IMR-90 (cell line): Measurements from ENCODE around the gene DNM1. TPM values are rescaled to one million over a fixed set of nuclear protein-coding genes. Genes with fewer than 3 reads are reported as not detected.

Experiments
- ATAC-seq: fragments of 200-7000 bp; cut with Tn5 transposase; 2 replicates; pipeline ENCODE4 v1.9.1; 2020; ENCODE audit warnings: low read depth, mild to moderate bottlenecking, moderate library complexity
- BruUV-seq: library from RNA; stranded (reverse); fragments of 400-500 nt; replicated peaks from 2 replicates; lab custom pipeline; 2021; lab: Mats Ljungman, UMichigan
- CTCF ChIA-PET: fragments of 300-600 bp; formaldehyde crosslinking; extraction: SDS; loops from one replicate; lab custom pipeline; 2021; ENCODE audit warnings: antibody characterized with exemption; lab: Yijun Ruan, JAX
- POLR2A ChIA-PET: fragments of 300-600 bp; sonication (Branson Sonifier 250); formaldehyde crosslinking; loops from one replicate; lab custom pipeline; 2022; ENCODE audit warnings: antibody characterized with exemption; ENCODE audit not compliant: unreplicated experiment; lab: Charles Lee
- DNase-seq: peaks from one replicate; pipeline ENCODE4 v3.0.0; 2013
- H2AFZ ChIP-seq: replicated peaks from 2 replicates; pipeline ENCODE3; 2013; ENCODE audit warnings: low read length, mild to moderate bottlenecking; ENCODE audit not compliant: poor library complexity
- H2AK5ac ChIP-seq: 2 replicates; pipeline ENCODE4 v1.6.1; 2013; ENCODE audit warnings: low read depth, low read length, inconsistent platforms
- H2AK9ac ChIP-seq: replicated peaks from 2 replicates; pipeline ENCODE3; 2013; ENCODE audit warnings: mild to moderate bottlenecking, low read depth, low read length, moderate library complexity; ENCODE audit not compliant: poor library complexity
- H2BK120ac ChIP-seq: 2 replicates; pipeline ENCODE4 v1.6.1; 2013; ENCODE audit warnings: low read depth, low read length, inconsistent platforms
- H2BK15ac ChIP-seq: 3 replicates; pipeline ENCODE4 v1.6.1; 2013; ENCODE audit warnings: low read depth, low read length, inconsistent platforms
- H2BK20ac ChIP-seq: 2 replicates; pipeline ENCODE4 v1.6.1; 2013; ENCODE audit warnings: low read depth, mild to moderate bottlenecking, inconsistent platforms, low read length, moderate library complexity
- H2BK5ac ChIP-seq: 2 replicates; pipeline ENCODE4 v1.6.1; 2013; ENCODE audit warnings: mild to moderate bottlenecking, low read depth, low read length, inconsistent platforms; ENCODE audit not compliant: poor library complexity, severe bottlenecking
- H3K14ac ChIP-seq: replicated peaks from 2 replicates; pipeline ENCODE4 v1.6.1; 2013; ENCODE audit warnings: low read depth, low read length, inconsistent platforms
- H3K18ac ChIP-seq: 2 replicates; pipeline ENCODE4 v1.6.1; 2013; ENCODE audit warnings: low read depth, low read length, control low read depth
- H3K23ac ChIP-seq: 2 replicates; pipeline ENCODE4 v1.6.1; 2013; ENCODE audit warnings: low read depth, low read length, inconsistent platforms
- H3K27ac ChIP-seq: 2 replicates; pipeline ENCODE4 v1.5.1; 2013; ENCODE audit warnings: mild to moderate bottlenecking, control low read depth, low read length; ENCODE audit not compliant: insufficient read depth
- H3K27me3 ChIP-seq: 2 replicates; pipeline ENCODE4 v1.6.1; 2013; ENCODE audit warnings: low read length; ENCODE audit not compliant: control insufficient read depth, insufficient read depth
- H3K36me3 ChIP-seq: 2 replicates; pipeline ENCODE4 v1.6.1; 2013; ENCODE audit warnings: low read length, mixed read lengths; ENCODE audit not compliant: control insufficient read depth, insufficient read depth
- H3K4ac ChIP-seq: 2 replicates; pipeline ENCODE4 v1.6.1; 2013; ENCODE audit warnings: low read depth, low read length, inconsistent platforms
- H3K4me1 ChIP-seq: 2 replicates; pipeline ENCODE4 v1.6.1; 2013; ENCODE audit warnings: low read length, mixed read lengths; ENCODE audit not compliant: control insufficient read depth, insufficient read depth
- H3K4me2 ChIP-seq: 2 replicates; pipeline ENCODE4 v1.6.1; 2013; ENCODE audit warnings: low read depth, mild to moderate bottlenecking, control low read depth, low read length, moderate library complexity
- H3K4me3 ChIP-seq: 2 replicates; pipeline ENCODE4 v1.5.1; 2013; ENCODE audit warnings: low read depth, mild to moderate bottlenecking, control low read depth, low read length, moderate library complexity; ENCODE audit not compliant: insufficient read depth
- H3K56ac ChIP-seq: 2 replicates; pipeline ENCODE4 v1.6.1; 2013; ENCODE audit warnings: low read length, inconsistent platforms; ENCODE audit not compliant: insufficient read depth; ENCODE audit errors: extremely low read depth
- H3K79me1 ChIP-seq, 2 experiments: 2 replicates each; pipeline ENCODE4 v1.6.1; 2013; ENCODE audit warnings: low read length in 2 of 2, inconsistent platforms in 1 of 2, low read depth in 1 of 2
- H3K9ac ChIP-seq: 2 replicates; pipeline ENCODE4 v1.6.1; 2013; ENCODE audit warnings: low read depth, low read length, control low read depth
- H3K9me1 ChIP-seq: 2 replicates; pipeline ENCODE4 v1.6.1; 2013; ENCODE audit warnings: low read length, inconsistent platforms; ENCODE audit not compliant: insufficient read depth
- H3K9me3 ChIP-seq: 2 replicates; pipeline ENCODE4 v1.6.1; 2013; ENCODE audit warnings: low read length; ENCODE audit not compliant: control insufficient read depth, insufficient read depth
- H4K20me1 ChIP-seq: 2 replicates; pipeline ENCODE4 v1.6.1; 2013; ENCODE audit warnings: low read length, inconsistent platforms; ENCODE audit not compliant: insufficient read depth
- H4K5ac ChIP-seq: 2 replicates; pipeline ENCODE4 v1.6.1; 2013; ENCODE audit warnings: mild to moderate bottlenecking, low read depth, low read length, control low read depth
- H4K8ac ChIP-seq, 2 experiments: 2 replicates each; pipeline ENCODE4 v1.6.1; 2013; ENCODE audit warnings: low read depth in 2 of 2, low read length in 2 of 2, control low read depth in 1 of 2, inconsistent platforms in 1 of 2
- H4K91ac ChIP-seq: 2 replicates; pipeline ENCODE4 v1.6.1; 2013; ENCODE audit warnings: low read depth, low read length, inconsistent platforms; ENCODE audit not compliant: insufficient read depth
- BHLHE40 ChIP-seq: fragments of 150-350 bp; IDR thresholded peaks from 2 replicates; pipeline ENCODE4 v1.6.1; 2016; ENCODE audit warnings: mild to moderate bottlenecking, low read depth, low read length
- CEBPB ChIP-seq: IDR thresholded peaks from 2 replicates; pipeline ENCODE4 v1.6.1; 2012; ENCODE audit warnings: low read depth, low read length, improper control_type of control experiment
- CHD1 ChIP-seq: IDR thresholded peaks from 2 replicates; pipeline ENCODE4 v1.6.1; 2012; ENCODE audit warnings: low read depth, low read length, improper control_type of control experiment
- FOS ChIP-seq: fragments of 150-350 bp; IDR thresholded peaks from 2 replicates; pipeline ENCODE4 v1.6.1; 2016; ENCODE audit warnings: low read depth, low read length
- MAFK ChIP-seq: IDR thresholded peaks from 2 replicates; pipeline ENCODE4 v1.6.1; 2012; ENCODE audit warnings: low read depth, low read length, improper control_type of control experiment
- MAZ ChIP-seq: IDR thresholded peaks from 2 replicates; pipeline ENCODE4 v1.6.1; 2012; ENCODE audit warnings: low read depth, mild to moderate bottlenecking, low read length, improper control_type of control experiment, moderate library complexity, borderline replicate concordance
- MXI1 ChIP-seq: IDR thresholded peaks from 2 replicates; pipeline ENCODE4 v1.6.1; 2012; ENCODE audit warnings: low read depth, mild to moderate bottlenecking, low read length, moderate library complexity, borderline replicate concordance
- NFE2L2 ChIP-seq: fragments of 150-350 bp; IDR thresholded peaks from 2 replicates; pipeline ENCODE4 v1.6.1; 2016; ENCODE audit warnings: low read depth, mild to moderate bottlenecking, low read length
- POLR2A ChIP-seq: IDR thresholded peaks from 2 replicates; pipeline ENCODE4 v1.6.1; 2012; ENCODE audit warnings: mild to moderate bottlenecking, low read depth, low read length
- RAD21 ChIP-seq: IDR thresholded peaks from 2 replicates; pipeline ENCODE4 v1.6.1; 2012; ENCODE audit warnings: low read length, improper control_type of control experiment
- RCOR1 ChIP-seq: IDR thresholded peaks from 2 replicates; pipeline ENCODE4 v1.6.1; 2012; ENCODE audit warnings: mild to moderate bottlenecking, low read length, improper control_type of control experiment; ENCODE audit not compliant: insufficient replicate concordance
- RFX5 ChIP-seq: IDR thresholded peaks from 2 replicates; pipeline ENCODE4 v1.8.0; 2012; ENCODE audit warnings: low read depth, mild to moderate bottlenecking, low read length, moderate library complexity
- SMC3 ChIP-seq: fragments of 150-350 bp; IDR thresholded peaks from 2 replicates; pipeline ENCODE4 v1.6.1; 2016; ENCODE audit warnings: low read depth, mild to moderate bottlenecking, antibody characterized with exemption, low read length, moderate library complexity
- WGBS, 2 experiments: methylation state at CpG; one replicate each; pipeline versions ENCODE4 v1.1.5 to v1.1.7; 2013; ENCODE audit warnings: missing lambda C conversion rate in 2 of 2; ENCODE audit not compliant: insufficient read length in 1 of 2; ENCODE audit errors: extremely low coverage in 2 of 2; 5-methylcytosine and 5-hydroxymethylcytosine counted together
- dilution Hi-C: fragments of 300-500 bp; cut with HindIII; formaldehyde crosslinking; loops from one replicate; pipeline ENCODE4 v1.14.3; 2018; ENCODE audit warnings: low sequenced_read_pairs; ENCODE audit not compliant: unreplicated experiment
- in situ Hi-C: fragments of 300-500 bp; cut with MboI; formaldehyde crosslinking; loops from 3 replicates; pipeline ENCODE4 v1.14.3; 2019; ENCODE audit warnings: low sequenced_read_pairs, inconsistent platforms, mixed read lengths
- intact Hi-C: fragments of 100-400 bp; cut with micrococcal nuclease; formaldehyde crosslinking; loops from 2 replicates; pipeline ENCODE4 v1.10.0; 2022
- polyA plus RNA-seq, 3 experiments: library from polyadenylated mRNA; depleted of rRNA; stranded (reverse); fragments of >200 nt; gene quantifications; 2 replicates each; pipeline ENCODE4 v1.2.3, GENCODE V29; 2012; ENCODE audit warnings: low replicate concordance in 1 of 3
- total RNA-seq: library from RNA; depleted of rRNA; stranded (reverse); fragments of >200 nt; gene quantifications from 2 replicates; pipeline ENCODE4 v1.2.3, GENCODE V29; 2012
- TF ChIP-seq, protein P1 (sequence below): fragments of 150-350 bp; IDR thresholded peaks from 2 replicates; pipeline ENCODE4 v1.6.1; 2017; ENCODE audit warnings: mild to moderate bottlenecking, antibody characterized with exemption, low read length, low read depth
- TF ChIP-seq, protein P2 (sequence below): fragments of 150-350 bp; IDR thresholded peaks from 2 replicates; pipeline ENCODE4 v1.6.1; 2016; ENCODE audit warnings: low read depth, mild to moderate bottlenecking, low read length, moderate library complexity, borderline replicate concordance
- TF ChIP-seq, protein P3 (sequence below): conservative IDR thresholded peaks from 2 replicates; pipeline ENCODE4 v1.5.1; 2012; ENCODE audit warnings: mild to moderate bottlenecking, low read depth, low read length, improper control_type of control experiment

The DNM1 gene
- total and polyA plus RNA-seq, 2 of the 4 experiments (the other 2 are of a cell fraction) = 13.6 to 17.7 TPM

DNA sequence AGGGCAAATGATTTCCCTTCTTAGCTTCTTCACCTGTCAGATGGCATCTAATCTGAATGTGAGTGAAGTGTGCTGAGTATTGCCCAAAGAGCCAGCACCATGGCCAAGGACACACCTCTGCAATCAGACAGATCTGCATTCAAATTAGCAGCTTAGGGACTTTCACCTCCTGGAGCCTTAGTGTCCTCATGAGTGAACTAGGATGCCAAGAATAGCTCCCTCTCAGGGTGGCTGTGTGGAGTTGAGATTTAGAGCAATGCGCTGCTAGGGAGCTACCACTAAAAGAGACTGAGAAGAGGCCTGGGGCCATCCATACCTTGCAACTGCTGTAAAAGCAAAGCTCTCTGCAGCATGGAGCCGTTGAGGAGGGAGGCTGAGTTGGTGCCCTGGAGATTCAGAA is 13.2 kb upstream of the DNM1 start:
- H3K4me2 ChIP-seq = no peak overlapping the region; the same call in 1 of the 2 replicates
- H3K4me3 ChIP-seq = no peak overlapping the region
- intact Hi-C loops (no loop called here), in situ Hi-C loops (no loop called here), dilution Hi-C loops (no loop called here)
- no peaks in the 10 kb centered on the region for H3K9me3 ChIP-seq
- no peak overlapping the region for H4K5ac ChIP-seq
- peak overlapping the region; percentile 45 for H2AK9ac ChIP-seq
- H3K9ac ChIP-seq = no peak overlapping the region
- H2BK15ac ChIP-seq = no peak overlapping the region
- H3K27ac ChIP-seq = no peak overlapping the region
- no peak overlapping the region for H3K14ac ChIP-seq
- H2BK120ac ChIP-seq = no peak overlapping the region
- no peak overlapping the region for H2BK5ac ChIP-seq
- H3K9me1 ChIP-seq = 0 out of 2 replicates have a peak, but pooled peaks cover 7% of the 10 kb centered on the region
- no peaks in the 10 kb centered on the region for H4K20me1 ChIP-seq
- H3K4ac ChIP-seq = no peak overlapping the region
- H3K23ac ChIP-seq = no peak overlapping the region
- ATAC-seq = no peak
- no TSS peak for BruUV-seq
- H3K79me1 ChIP-seq = peaks cover 20 to 47% of the 10 kb centered on the region in 2 experiments
- H3K18ac ChIP-seq = no peak overlapping the region
- H3K56ac ChIP-seq = no peak overlapping the region
- H4K91ac ChIP-seq = no peak overlapping the region
- CTCF ChIA-PET = no interaction called here
- no peak overlapping the region for H2BK20ac ChIP-seq
- DNase-seq = no peak
- no peak overlapping the region for H2AFZ ChIP-seq
- POLR2A ChIA-PET = no interaction called here
- TF ChIP-seq, protein P1, sequence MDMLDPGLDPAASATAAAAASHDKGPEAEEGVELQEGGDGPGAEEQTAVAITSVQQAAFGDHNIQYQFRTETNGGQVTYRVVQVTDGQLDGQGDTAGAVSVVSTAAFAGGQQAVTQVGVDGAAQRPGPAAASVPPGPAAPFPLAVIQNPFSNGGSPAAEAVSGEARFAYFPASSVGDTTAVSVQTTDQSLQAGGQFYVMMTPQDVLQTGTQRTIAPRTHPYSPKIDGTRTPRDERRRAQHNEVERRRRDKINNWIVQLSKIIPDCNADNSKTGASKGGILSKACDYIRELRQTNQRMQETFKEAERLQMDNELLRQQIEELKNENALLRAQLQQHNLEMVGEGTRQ = no peak
- TF ChIP-seq MXI1 = no peak
- TF ChIP-seq RAD21 = no peak
- no peak for TF ChIP-seq RFX5
- TF ChIP-seq, protein P2, sequence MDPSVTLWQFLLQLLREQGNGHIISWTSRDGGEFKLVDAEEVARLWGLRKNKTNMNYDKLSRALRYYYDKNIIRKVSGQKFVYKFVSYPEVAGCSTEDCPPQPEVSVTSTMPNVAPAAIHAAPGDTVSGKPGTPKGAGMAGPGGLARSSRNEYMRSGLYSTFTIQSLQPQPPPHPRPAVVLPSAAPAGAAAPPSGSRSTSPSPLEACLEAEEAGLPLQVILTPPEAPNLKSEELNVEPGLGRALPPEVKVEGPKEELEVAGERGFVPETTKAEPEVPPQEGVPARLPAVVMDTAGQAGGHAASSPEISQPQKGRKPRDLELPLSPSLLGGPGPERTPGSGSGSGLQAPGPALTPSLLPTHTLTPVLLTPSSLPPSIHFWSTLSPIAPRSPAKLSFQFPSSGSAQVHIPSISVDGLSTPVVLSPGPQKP = no peak
- no peak for TF ChIP-seq SMC3
- TF ChIP-seq MAFK = no peak
- TF ChIP-seq CHD1 = no peak
- TF ChIP-seq RCOR1 = no peak
- TF ChIP-seq MAZ = no peak
- TF ChIP-seq BHLHE40 = no peak
- TF ChIP-seq FOS = no peak
- no peak for TF ChIP-seq POLR2A
- no peak for TF ChIP-seq CEBPB
- TF ChIP-seq, protein P3, sequence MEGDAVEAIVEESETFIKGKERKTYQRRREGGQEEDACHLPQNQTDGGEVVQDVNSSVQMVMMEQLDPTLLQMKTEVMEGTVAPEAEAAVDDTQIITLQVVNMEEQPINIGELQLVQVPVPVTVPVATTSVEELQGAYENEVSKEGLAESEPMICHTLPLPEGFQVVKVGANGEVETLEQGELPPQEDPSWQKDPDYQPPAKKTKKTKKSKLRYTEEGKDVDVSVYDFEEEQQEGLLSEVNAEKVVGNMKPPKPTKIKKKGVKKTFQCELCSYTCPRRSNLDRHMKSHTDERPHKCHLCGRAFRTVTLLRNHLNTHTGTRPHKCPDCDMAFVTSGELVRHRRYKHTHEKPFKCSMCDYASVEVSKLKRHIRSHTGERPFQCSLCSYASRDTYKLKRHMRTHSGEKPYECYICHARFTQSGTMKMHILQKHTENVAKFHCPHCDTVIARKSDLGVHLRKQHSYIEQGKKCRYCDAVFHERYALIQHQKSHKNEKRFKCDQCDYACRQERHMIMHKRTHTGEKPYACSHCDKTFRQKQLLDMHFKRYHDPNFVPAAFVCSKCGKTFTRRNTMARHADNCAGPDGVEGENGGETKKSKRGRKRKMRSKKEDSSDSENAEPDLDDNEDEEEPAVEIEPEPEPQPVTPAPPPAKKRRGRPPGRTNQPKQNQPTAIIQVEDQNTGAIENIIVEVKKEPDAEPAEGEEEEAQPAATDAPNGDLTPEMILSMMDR = no peak
- no peak for TF ChIP-seq NFE2L2
- H4K8ac ChIP-seq = no peak overlapping the region
- no peak overlapping the region for H2AK5ac ChIP-seq
- no peaks in the 10 kb centered on the region for H3K27me3 ChIP-seq
- no CpG with 5 or more reads among the region's 2 CpGs for WGBS, 2 experiments
- peaks cover 27% of the 10 kb centered on the region for H3K36me3 ChIP-seq
- H3K4me1 ChIP-seq = peaks cover 10% of the 10 kb centered on the region
